ENCODE results near the gene CST5. TPM values are rescaled to one million over a fixed set of nuclear protein-coding genes. Genes with fewer than 3 reads are reported as not detected.
"Not testable (repeated sequence)": the region's sequence is repeated elsewhere in the genome, so short reads cannot be mapped to it uniquely, and the experiment has no call there.

Gene CST5
- polyA plus RNA-seq, 1 donor from 2014 or later, result not detected

DNA sequence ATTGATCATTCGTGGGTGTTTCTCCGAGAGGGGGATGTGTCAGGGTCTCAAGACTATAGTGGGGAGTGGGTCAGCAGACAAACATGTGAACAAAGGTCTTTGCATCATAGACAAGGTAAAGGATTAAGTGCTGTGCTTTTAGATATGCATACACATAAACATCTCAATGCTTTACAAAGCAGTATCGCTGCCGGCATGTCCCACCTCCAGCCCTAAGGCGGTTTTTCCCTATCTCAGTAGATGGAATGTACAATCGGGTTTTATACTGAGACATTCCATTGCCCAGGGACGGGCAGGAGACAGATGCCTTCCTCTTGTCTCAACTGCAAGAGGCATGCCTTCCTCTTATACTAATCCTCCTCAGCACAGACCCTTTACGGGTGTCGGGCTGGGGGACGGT, 18.8 kb downstream of the CST5 start:
- H3K27ac ChIP-seq (ENCODE audit: low read length); H3K9ac ChIP-seq (ENCODE audit: low read length); H3K79me2 ChIP-seq (replicated peaks; ENCODE audit: insufficient read depth, low read length); H3K4me3 ChIP-seq (ENCODE audit: low read length); H3K9me2 ChIP-seq (ENCODE audit: insufficient read depth, low read length); H3K4me2 ChIP-seq (ENCODE audit: low read length); H3K27me3 ChIP-seq (ENCODE audit: insufficient read depth, low read depth, low read length); H3K9me3 ChIP-seq (ENCODE audit: low read length); H2AFZ ChIP-seq (ENCODE audit: low read depth, low read length); H4K20me1 ChIP-seq (ENCODE audit: insufficient read depth); H3K36me3 ChIP-seq (ENCODE audit: insufficient read depth, low read length); H3F3A ChIP-seq (ENCODE audit: insufficient read depth, low read length, poor library complexity, severe bottlenecking): not testable (repeated sequence)

DNA sequence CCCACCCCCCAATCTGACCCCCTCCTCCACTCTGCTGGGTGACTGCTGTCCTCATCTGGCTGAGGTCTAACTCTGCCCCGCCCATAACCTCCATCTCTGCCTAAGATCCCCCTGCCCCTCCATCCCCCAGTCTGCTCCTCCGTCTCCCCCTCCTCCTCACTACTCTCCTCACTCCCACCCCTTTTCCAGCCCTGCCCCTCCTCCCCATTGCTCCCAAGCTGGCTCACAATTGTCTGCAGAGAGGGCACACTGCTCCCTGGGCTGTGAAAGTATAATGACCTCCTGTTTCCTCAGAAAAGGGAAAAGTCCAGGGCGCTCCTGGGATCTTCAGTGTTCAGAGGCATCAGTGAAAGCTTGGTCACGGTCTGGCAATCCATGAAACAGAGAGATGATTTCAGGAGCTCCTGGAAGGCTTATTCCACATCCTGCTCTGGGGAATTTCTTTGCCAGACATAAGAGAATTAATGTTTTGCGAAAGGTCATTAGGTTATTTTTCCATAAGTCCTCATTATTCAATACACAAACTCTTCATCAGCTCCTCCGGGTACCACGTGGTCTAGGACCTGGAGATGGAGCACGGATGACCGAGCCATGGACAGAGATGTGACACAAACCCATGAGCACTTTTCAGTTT, 21.5 kb downstream of the CST5 start:
- Histone ChIP-seq H3K4me2 (ENCODE audit: low read length) (no peak overlapping the region), H2AFZ (ENCODE audit: low read depth, low read length) (no peak overlapping the region), H3K27me3 (ENCODE audit: insufficient read depth, low read depth, low read length) (no peaks in the 10 kb centered on the region), H3K9me2 (ENCODE audit: insufficient read depth, low read length) (no peaks in the 10 kb centered on the region), H3K36me3 (ENCODE audit: insufficient read depth, low read length) (no peaks in the 10 kb centered on the region), H3K9ac (ENCODE audit: low read length) (no peak overlapping the region), H3K9me3 (ENCODE audit: low read length) (no peaks in the 10 kb centered on the region), H3K4me3 (ENCODE audit: low read length) (no peak overlapping the region), H3K27ac (ENCODE audit: low read length) (no peak overlapping the region), H3F3A (ENCODE audit: insufficient read depth, low read length, poor library complexity, severe bottlenecking) (no peaks in the 10 kb centered on the region), H4K20me1 (ENCODE audit: insufficient read depth) (no peaks in the 10 kb centered on the region), H3K79me2 (replicated peaks; ENCODE audit: insufficient read depth, low read length) (no peaks in the 10 kb centered on the region)
- TF ChIP-seq TAF1 (IDR thresholded peaks at IDR 0.05; ENCODE audit: low read depth), result no peak
- TF ChIP-seq, protein P1, sequence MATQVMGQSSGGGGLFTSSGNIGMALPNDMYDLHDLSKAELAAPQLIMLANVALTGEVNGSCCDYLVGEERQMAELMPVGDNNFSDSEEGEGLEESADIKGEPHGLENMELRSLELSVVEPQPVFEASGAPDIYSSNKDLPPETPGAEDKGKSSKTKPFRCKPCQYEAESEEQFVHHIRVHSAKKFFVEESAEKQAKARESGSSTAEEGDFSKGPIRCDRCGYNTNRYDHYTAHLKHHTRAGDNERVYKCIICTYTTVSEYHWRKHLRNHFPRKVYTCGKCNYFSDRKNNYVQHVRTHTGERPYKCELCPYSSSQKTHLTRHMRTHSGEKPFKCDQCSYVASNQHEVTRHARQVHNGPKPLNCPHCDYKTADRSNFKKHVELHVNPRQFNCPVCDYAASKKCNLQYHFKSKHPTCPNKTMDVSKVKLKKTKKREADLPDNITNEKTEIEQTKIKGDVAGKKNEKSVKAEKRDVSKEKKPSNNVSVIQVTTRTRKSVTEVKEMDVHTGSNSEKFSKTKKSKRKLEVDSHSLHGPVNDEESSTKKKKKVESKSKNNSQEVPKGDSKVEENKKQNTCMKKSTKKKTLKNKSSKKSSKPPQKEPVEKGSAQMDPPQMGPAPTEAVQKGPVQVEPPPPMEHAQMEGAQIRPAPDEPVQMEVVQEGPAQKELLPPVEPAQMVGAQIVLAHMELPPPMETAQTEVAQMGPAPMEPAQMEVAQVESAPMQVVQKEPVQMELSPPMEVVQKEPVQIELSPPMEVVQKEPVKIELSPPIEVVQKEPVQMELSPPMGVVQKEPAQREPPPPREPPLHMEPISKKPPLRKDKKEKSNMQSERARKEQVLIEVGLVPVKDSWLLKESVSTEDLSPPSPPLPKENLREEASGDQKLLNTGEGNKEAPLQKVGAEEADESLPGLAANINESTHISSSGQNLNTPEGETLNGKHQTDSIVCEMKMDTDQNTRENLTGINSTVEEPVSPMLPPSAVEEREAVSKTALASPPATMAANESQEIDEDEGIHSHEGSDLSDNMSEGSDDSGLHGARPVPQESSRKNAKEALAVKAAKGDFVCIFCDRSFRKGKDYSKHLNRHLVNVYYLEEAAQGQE (IDR thresholded peaks at IDR 0.05; ENCODE audit: borderline replicate concordance), result no peak
- no peak for TF ChIP-seq EZH2 (IDR thresholded peaks at IDR 0.05; ENCODE audit: borderline replicate concordance, insufficient read depth, low read length, poor library complexity, severe bottlenecking)
- TF ChIP-seq POLR2AphosphoS5 (IDR thresholded peaks at IDR 0.05), result no peak
- TF ChIP-seq MXI1 (conservative IDR thresholded peaks at IDR 0.05; ENCODE audit: poor library complexity, severe bottlenecking), result no peak
- no peak for TF ChIP-seq EP300 (conservative IDR thresholded peaks at IDR 0.05; ENCODE audit: poor library complexity, severe bottlenecking)
- no peak for TF ChIP-seq SMC3 (conservative IDR thresholded peaks at IDR 0.05; ENCODE audit: poor library complexity)
- no peak for TF ChIP-seq RAD21 (conservative IDR thresholded peaks at IDR 0.05)
- TF ChIP-seq, protein P2, sequence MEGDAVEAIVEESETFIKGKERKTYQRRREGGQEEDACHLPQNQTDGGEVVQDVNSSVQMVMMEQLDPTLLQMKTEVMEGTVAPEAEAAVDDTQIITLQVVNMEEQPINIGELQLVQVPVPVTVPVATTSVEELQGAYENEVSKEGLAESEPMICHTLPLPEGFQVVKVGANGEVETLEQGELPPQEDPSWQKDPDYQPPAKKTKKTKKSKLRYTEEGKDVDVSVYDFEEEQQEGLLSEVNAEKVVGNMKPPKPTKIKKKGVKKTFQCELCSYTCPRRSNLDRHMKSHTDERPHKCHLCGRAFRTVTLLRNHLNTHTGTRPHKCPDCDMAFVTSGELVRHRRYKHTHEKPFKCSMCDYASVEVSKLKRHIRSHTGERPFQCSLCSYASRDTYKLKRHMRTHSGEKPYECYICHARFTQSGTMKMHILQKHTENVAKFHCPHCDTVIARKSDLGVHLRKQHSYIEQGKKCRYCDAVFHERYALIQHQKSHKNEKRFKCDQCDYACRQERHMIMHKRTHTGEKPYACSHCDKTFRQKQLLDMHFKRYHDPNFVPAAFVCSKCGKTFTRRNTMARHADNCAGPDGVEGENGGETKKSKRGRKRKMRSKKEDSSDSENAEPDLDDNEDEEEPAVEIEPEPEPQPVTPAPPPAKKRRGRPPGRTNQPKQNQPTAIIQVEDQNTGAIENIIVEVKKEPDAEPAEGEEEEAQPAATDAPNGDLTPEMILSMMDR (IDR thresholded peaks at IDR 0.05; ENCODE audit: poor library complexity, severe bottlenecking), result no peak

DNA sequence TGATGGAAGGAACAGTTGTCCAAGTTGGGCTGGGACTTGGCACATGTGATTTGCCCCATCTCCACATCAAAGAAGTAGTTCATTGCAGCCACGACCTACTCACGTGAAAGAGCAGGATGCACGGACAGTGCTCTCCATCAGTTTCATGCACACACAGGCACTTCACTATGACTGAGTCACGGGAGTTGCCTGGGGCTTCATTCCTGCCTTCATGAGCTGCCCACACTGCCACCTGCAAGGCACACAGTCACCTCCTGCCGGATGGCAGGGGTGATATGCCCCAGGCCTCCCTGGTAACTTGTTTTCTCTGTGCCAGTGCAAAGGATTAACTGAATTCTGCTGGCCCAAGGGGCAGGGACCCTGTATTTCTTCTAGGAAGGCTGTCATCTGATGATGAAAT, 22.8 kb downstream of the CST5 start:
- H3K9ac ChIP-seq (ENCODE audit: low read length), result no peak overlapping the region
- no peaks in the 10 kb centered on the region for H3F3A ChIP-seq (ENCODE audit: insufficient read depth, low read length, poor library complexity, severe bottlenecking)
- H3K4me3 ChIP-seq (ENCODE audit: low read length), result no peak overlapping the region
- no peaks in the 10 kb centered on the region for H3K9me3 ChIP-seq (ENCODE audit: low read length)
- H3K27ac ChIP-seq (ENCODE audit: low read length), result no peak overlapping the region
- no peak overlapping the region for H2AFZ ChIP-seq (ENCODE audit: low read depth, low read length)
- no peak overlapping the region for H3K4me2 ChIP-seq (ENCODE audit: low read length)
- no peaks in the 10 kb centered on the region for H3K27me3 ChIP-seq (ENCODE audit: insufficient read depth, low read depth, low read length)
- H3K79me2 ChIP-seq (replicated peaks; ENCODE audit: insufficient read depth, low read length), result no peaks in the 10 kb centered on the region
- H3K9me2 ChIP-seq (ENCODE audit: insufficient read depth, low read length), result no peaks in the 10 kb centered on the region
- TF ChIP-seq RAD21 (conservative IDR thresholded peaks at IDR 0.05) (no peak), POLR2AphosphoS5 (IDR thresholded peaks at IDR 0.05) (no peak), SMC3 (conservative IDR thresholded peaks at IDR 0.05; ENCODE audit: poor library complexity) (no peak), EP300 (conservative IDR thresholded peaks at IDR 0.05; ENCODE audit: poor library complexity, severe bottlenecking) (no peak), EZH2 (IDR thresholded peaks at IDR 0.05; ENCODE audit: borderline replicate concordance, insufficient read depth, low read length, poor library complexity, severe bottlenecking) (no peak)
- TF ChIP-seq, protein P1 (IDR thresholded peaks at IDR 0.05; ENCODE audit: borderline replicate concordance), result no peak
- H4K20me1 ChIP-seq (ENCODE audit: insufficient read depth), result no peaks in the 10 kb centered on the region
- H3K36me3 ChIP-seq (ENCODE audit: insufficient read depth, low read length), result no peaks in the 10 kb centered on the region
